GM12875 (cell line): ENCODE results near the gene ADCY10.

Source experiments
- H3K4me3 ChIP-seq: one replicate; pipeline ENCODE4 v1.5.1; 2011; ENCODE audit warnings: low read depth, low read length, control low read depth
- CTCF ChIP-seq: IDR thresholded peaks from 2 replicates; pipeline ENCODE4 v1.5.1; 2011; ENCODE audit warnings: low read depth, mild to moderate bottlenecking, control low read depth, inconsistent platforms, low read length, moderate library complexity, borderline replicate concordance; ENCODE audit not compliant: insufficient read depth

Gene ADCY10

DNA sequence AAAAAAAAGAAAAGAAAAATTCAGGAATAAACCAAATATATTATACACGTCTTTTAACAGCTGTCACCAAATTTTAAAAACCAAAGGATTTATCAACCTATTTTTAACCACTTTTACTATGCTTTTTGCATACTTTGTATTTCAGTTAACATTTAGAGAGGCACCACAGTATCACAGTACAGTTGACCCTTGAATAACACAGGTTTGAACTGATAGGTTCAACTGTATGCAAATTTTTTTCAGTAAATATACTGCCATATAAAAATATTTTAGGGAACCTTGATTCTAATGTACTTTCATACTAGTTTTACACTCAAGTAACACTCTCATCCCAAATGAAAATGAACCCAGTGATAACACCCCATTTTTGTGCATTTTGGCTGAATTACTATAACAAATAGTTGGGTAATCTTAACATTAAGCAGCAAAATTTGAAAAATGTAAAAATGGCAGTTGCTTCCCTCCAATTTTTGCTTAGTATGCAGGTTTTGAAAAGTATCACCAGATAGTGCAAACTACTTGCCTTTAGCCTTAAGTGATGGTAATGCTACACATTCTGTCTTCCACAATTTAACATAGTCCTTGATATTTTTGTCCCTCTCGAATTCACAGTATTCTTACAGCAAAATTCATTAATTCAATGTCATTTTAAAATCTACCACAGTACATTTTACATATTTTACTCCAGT is 10.8 kb upstream of the ADCY10 start:
- H3K4me3 ChIP-seq, result no peak overlapping the region
- no peak for TF ChIP-seq CTCF

DNA sequence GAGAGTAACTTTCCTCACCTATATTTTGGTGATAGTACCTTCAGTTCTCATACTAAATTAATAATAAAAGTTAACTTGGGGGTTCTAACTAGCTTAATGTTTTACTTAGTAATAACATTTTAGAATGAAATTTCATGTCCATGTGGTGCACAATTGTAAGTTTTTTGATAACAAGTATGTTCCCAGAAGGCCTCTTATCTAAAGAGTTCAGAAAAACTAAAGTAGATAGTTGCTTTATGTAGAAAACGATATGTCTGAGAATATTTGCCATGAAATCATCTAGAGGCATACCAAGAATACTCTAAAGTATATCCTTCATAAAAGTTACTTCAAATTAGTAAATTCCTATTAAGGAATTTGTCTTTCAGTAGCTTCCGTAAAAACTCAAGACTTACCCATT is 10.2 kb upstream of the ADCY10 start:
- TF ChIP-seq CTCF, result no peak
- H3K4me3 ChIP-seq, result no peak overlapping the region

GRCh38 chr1:167923324-167924056 is 9.6 kb upstream of the ADCY10 start:
- H3K4me3 ChIP-seq, result no peak overlapping the region
- TF ChIP-seq CTCF, result no peak

GRCh38 chr1:167922611-167923074 is 8.7 kb upstream of the ADCY10 start:
- no peak for TF ChIP-seq CTCF
- no peak overlapping the region for H3K4me3 ChIP-seq

GRCh38 chr1:167922023-167922422 is 8.1 kb upstream of the ADCY10 start:
- TF ChIP-seq CTCF, result no peak
- H3K4me3 ChIP-seq, result no peak overlapping the region

GRCh38 chr1:167916766-167917511 is 3.0 kb upstream of the ADCY10 start:
- TF ChIP-seq CTCF, result no peak
- no peak overlapping the region for H3K4me3 ChIP-seq
